ENCODE results near the gene FBXW5.
A peak's percentile ranks its signal among the peaks of the same experiment; 100 is the strongest.

Gene FBXW5

DNA sequence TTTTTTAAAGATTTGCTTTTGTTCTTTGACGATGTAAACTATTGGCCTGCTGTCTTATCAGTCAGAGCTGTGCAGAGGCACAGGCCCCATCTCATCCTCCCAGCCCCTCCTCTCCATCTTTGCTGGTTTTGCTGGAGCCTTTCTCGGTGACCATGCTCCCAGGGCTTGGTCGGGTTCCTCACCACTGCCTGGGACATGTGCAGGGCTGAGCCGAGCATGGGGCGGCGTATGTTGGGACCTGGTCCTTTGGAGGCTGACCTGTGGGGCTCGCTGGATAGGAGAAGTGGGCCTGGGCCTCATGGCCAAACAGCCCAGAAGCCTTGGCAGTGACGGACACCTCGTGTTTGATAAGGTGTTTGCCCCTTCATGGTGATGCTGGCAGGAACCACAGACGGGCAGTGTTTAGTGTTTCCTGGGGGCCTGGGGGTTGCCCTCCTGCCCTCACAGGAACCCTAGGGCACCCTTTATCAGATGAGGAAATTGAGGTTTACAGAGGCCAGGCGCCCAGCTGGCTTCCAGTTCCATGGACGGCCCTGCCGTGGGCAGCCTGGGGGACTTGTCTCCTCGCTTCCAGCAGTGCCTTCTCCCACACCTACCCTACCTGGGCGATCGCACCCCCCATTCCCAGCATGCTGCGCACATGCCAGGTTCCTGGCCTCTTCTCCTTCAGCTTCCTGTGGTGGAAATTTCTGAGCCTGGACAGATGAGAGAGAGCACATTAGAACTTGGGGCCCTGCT, 30.7 kb downstream of the FBXW5 start:
- DNase-seq (ENCODE audit: low read depth, low spot score): no peak

DNA sequence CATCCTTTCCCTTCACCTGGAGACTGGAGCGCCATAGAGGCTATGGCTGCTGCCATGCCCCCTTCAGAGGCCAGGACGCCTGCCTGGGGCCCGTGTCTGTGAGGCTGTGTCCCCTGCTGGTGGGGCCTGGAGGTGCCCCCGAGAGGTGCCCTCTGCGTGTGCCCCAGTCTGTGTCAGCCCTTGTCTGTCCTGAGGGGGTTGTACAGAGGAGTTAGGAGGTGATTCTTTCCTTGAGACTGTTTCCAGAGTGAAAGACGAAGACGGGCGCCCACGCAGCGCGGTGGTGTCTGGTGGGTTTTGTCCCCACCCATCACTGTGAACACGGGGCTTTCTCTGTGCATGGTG, 33.7 kb downstream of the FBXW5 start:
- DNase-seq (ENCODE audit: low read depth, low spot score): no peak

DNA sequence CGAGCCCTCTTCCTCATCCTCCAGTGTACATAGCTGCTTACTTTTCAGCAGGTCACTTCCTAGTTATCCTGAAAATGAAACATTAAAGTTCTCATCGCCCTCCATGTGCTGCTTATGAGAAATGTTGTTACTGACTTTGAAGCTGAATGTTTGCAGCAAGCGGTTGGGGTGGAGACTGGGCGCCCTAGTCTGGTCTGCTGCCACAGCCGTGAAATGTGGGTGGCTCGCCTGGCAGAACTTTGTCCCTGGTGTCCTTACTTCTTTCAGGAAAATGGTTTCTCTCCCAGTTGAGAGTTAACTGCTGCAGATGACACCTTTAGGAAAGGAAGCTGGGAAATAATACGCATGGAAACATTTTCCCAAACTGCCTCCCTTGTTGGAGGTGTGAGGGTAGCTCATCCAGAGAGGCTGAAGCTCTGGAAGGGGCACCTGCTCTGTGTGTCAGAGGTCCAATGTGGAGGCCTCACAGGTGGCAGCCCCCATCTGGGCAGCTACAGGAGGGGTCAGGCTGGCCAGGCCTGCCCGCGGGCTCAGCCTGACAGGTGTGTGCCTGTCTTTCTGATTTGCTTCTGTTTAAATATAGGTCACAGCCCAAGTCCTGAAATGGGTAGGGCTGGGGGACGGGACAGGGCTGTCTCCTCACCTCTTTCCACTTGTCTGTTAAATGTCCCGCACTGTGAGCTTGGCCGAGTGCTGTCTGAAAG, 34.2 kb downstream of the FBXW5 start:
- DNase-seq (ENCODE audit: low read depth, low spot score): no peak

DNA sequence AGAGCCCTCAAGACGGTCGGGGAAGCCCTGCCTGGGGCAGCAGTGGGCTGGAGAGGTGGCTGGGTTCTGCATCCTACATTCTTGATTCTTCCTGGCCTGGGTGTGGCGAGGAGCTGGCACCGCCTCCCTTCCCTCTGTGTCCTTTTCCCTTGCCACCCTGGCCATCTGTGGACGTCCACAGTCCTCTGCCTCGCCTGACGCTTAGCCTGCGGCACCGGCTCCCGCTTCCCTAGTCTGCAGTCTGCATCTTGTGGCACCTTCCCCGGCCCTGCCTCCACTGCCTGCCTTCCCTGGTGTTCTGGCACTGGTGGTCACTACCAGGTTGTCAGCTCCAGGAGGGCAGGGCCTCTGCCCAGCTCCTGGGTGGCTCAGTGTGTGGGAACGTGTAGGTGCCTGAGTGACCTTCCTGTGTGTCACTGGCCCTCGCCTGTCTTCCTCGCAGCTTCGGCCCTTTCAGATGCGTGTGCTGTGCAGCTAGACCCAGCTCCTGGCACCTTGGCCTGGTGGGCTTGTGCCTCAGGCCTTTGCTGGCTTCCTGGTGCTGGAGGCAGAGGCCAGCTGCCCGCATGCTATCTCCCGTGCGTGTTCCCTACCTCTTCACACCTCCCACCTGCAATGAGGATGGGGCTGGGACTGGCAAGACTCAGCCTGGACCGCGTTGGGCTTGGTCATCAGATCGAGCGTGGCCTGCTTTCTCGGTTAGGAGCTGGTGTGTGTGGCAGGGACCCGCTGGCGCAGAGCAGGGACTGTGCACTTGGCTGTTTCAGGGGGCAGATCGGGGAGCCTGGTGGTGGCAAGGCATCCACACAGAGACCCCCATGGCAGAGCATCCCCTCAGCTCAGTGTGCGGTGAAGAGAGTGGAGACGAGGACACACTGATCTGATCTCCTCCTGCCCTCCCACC, 37.3 kb downstream of the FBXW5 start:
- no peak for DNase-seq (ENCODE audit: low read depth, low spot score)

DNA sequence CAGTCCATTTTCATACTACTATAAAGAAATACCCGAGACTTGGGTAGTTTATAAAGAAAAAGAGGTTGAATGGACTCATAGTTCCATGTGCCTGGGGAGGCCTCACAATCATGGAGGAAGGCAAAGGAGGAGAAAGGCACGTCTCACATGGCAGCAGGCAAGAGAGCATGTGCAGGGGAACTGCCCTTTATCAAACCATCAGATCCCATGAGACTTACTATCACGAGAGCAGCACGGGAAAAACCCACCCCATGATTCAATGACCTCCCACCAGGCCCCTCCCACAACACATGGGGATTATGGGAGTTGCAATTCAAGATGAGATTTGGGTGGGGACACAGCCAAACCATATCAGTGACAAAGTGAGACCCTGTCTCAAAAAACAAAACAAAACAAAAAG, 38.3 kb downstream of the FBXW5 start:
- no peak for DNase-seq (ENCODE audit: low read depth, low spot score)

DNA sequence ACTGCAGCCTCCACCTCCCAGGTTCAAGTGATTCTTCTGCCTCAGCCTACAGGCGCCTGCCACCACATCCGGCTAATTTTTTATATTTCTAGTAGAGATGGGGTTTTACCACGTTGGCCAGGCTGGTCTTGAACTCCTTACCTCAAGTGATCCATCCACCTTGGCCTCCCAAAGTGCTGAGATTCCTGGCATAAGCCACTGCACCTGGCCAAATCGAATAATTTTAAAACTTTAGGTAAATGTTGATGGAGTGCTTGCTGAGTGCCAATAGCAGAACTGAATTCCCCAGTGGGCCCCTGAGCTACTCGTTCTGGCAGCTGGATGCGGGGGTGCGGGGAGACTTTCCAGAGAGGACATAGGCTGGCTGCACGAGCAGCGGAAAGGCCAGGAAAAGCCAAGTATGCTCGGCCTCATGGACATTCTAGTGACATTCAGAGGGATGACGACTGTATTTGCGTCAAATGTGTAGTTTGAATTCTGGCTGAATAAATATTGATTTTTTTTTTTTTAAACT, 41.4 kb downstream of the FBXW5 start:
- DNase-seq (ENCODE audit: low read depth, low spot score): no peak

DNA sequence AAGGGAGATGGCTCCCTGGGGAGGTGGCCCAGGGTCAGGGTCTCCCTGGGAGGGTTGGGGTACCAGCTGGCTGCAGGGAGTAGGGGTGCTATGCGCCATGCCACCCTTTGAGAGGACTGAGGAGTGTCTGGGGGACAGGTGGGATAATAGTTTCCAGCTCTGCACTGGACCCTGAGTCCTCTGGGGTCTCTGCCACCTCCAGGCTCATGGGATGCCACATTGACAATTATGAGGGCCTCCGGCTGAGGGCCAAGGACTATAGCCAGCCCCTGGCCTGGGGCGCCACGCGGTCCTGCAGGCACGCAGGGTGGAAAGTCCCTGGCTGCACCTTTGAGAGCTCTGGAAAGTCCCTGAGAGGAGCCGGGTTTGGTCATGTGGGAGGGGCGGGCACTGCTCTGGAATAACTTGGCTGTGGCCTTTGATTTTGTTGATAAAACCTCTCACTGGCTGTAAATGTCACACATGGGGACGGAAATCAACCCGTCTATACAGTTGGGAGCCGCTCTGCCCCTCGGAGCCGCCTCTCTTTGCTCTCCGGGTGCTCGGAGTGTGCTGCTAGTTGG, 42.2 kb downstream of the FBXW5 start:
- peak; percentile 76 for DNase-seq (ENCODE audit: low read depth, low spot score)

DNA sequence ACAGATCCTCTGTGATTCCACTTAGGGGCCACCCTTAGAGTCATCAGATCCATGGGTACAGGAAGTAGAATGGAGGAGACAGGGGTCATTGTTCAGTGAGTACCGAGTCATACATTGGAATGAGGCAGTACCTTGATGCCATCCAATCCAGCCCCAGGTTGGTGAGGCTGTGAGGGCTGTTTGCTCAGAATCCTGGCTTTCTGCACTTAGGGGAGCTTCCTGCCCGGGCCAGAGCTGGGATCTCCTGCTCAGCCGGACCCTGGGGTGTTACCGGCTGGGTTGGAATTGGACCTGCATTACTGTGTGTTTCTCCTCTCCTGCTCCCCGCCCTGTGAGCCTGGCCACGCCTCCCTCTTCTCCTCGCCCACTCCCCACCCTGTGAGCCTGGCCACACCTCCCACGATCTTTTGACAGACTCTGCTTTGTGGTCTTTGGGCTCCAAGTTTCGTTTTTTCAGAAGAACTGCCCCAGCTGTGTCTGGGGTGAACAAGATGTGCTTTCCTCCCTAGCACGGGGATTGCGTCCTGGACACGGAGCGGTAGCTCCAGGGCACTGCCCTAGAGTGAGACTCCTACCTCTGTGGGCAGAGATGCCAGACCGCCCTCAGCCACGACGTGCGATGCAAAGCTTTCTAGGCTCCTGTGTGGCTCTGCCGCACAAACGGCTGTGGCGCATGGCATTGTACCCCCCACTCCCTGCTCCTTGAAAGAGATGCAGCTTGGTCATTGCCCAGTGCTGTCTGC, 42.9 kb downstream of the FBXW5 start:
- peak; percentile 50 for DNase-seq (ENCODE audit: low read depth, low spot score)

DNA sequence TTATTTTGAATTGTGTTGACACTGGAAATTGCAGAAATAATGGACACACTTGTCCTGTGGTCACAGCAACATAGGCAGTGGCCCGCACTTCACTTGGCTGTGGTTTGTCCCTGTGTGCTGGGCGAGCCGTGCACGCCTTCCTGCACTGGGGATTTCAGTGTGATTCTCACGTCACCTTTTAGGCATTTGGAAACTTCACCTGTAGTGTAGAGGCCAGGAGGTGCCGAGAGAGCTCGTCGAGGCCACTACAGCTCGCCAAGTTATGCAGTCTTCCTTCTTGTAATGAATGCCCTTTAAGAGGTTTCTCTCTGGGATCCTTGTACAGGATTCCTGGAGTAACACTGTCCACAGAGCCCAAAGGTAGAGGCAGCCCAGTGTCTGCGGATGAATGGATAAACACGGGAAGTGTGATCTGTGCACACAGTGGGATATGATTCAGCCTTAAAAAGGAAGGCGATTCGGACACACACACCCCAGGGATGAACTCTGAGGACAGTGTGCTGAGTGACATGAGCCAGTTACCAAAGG, 43.5 kb downstream of the FBXW5 start:
- no peak for DNase-seq (ENCODE audit: low read depth, low spot score)

DNA sequence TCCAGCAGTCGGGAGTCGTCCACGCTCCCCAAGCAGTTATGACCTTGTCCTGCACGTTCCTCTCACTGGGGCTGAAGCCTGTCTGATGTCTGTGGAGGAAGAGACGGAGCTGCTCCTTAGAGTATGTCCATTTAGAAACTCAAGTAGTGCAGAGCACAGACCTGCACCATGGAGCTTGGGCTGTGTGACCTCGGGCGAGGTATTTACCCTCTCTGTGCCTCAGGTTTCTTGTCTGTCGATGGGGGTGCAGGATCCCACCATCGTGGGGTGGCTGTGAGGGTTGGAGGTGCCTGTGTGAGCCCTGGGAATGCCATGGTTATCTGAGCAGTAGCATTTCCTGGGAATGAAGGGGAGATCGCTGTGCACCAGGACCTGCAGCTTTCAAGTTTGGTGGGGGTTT, 44.0 kb downstream of the FBXW5 start:
- no peak for DNase-seq (ENCODE audit: low read depth, low spot score)

DNA sequence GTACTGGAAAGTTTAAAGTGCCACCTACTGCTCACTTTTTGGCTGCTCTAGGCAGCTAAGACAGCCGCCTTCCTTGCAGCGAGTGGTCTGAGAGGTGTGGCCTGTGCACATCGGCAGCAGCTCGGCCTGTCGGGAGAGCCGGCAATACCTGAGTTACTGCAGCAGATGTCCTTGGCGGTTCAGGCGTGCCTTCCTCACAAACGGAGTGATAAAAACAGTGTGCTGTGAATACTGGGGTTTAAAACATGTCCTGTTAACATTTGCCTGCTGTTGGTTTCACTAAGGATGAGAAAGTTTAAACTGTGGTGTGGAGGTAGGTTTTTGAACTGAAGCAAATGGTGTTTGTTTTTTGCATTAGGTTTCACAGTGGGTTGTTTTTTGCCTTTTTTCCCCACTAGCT, 45.3 kb downstream of the FBXW5 start:
- no peak for DNase-seq (ENCODE audit: low read depth, low spot score)

DNA sequence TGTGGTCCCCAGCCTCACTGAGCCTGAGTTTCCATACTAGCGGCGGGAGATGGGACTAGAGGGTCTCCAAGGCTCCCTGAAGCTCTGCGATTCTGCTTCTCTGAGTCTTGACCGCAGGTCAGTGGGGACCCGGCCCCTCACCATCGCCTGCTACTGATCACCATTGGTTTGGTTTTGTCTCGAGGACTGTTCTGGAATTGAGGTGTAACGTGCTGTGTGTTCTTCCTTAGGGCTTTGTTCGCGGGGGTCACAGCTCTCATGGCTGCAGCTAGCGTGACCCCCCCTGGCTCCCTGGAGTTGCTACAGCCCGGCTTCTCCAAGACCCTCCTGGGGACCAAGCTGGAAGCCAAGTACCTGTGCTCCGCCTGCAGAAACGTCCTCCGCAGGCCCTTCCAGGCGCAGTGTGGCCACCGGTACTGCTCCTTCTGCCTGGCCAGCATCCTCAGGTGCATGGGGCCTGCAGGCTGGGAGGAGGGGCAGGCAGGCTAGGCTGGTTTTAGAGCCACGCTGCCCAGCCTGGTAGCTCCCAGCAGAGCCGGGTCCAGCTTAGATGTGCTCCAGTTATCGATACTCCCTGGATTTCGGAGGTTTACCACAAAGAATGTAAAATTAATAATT, 45.9 kb downstream of the FBXW5 start:
- DNase-seq (ENCODE audit: low read depth, low spot score): no peak

DNA sequence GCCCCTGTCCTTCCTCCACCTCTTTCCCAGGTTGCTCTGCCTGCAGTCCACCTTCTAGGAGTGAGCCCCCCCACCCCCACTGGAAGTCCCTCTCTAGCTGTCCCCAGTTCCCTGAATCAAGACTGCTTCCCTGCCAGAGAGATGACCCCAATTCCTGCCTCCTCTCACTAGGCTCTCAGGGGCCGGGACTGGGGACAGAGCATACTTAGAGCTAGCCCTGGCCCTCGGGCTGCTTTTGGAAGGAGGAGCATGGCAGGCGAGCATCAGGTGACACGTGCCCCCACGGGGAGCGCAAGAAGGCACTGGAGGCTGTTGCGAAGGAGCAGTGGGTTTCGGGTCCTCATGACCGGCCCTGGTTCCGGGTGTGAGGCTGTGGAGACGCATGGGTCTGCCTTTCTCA, 48.5 kb downstream of the FBXW5 start:
- no peak for DNase-seq (ENCODE audit: low read depth, low spot score)

DNA sequence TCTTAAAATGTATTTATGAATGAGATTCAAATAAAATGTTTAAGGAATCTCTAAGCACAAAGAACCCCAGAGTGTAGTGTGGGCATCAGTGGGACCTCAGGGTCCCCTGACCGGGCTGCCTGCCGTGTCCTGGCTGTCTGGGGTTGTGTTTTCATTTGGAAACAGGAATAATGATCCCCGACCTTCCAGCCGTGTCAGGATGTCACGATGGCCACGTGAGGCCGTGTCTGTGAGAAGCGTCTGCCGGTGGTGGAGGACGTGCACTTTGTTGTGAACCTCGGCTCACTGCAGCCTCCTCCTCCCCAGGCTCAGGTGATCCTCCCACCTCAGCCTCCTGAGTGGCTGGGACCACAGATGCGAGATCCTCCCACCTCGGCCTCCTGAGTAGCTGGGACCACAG, 53.9 kb downstream of the FBXW5 start:
- no peak for DNase-seq (ENCODE audit: low read depth, low spot score)
